HG03460 (cell line): Measurements from ENCODE around the gene SPI1.

Source experiments
- ATAC-seq: cut with Tn5 transposase; IDR thresholded peaks from one replicate; pipeline ENCODE4 v1.9.1; 2021; ENCODE audit not compliant: unreplicated experiment

The SPI1 gene

DNA sequence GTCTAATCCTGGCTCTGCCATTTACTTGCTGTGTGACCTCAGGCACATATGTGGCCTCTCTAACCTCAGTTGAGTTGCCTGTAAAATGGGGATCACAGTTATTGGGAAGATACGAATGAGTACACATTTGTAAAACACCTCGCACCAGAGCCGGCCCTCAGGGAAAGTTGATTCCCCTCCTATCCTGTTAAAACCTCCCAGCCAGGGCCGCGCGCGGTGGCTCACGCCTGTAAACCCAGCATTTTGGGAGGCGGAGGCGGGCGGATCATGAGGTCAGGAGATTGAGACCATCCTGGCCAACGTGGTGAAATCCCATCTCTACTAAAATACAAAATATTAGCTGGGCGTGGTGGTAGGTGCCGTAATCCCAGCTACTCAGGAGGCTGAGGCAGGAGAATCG, 18.0 kb downstream of the SPI1 start:
- no peak for ATAC-seq

DNA sequence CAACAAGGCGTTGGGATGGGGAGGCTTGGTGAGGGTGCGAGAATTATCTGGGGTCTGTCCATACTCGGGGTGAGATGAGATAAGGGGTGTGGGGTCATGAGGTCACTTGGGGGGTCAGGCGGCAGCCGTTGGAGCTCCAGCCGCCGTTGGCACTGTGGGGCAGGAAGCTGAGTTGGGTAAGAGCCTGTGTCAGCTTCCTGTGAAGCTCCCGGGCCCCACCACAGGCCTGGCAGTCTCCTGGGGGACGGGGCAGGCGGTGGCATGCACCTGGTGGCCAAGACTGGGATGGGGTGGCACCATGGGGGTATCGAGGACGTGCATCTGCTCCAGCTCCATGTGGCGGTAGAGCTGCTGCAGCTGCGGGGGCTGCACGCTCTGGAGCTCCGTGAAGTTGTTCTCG, 18.8 kb downstream of the SPI1 start:
- ATAC-seq, result no peak

DNA sequence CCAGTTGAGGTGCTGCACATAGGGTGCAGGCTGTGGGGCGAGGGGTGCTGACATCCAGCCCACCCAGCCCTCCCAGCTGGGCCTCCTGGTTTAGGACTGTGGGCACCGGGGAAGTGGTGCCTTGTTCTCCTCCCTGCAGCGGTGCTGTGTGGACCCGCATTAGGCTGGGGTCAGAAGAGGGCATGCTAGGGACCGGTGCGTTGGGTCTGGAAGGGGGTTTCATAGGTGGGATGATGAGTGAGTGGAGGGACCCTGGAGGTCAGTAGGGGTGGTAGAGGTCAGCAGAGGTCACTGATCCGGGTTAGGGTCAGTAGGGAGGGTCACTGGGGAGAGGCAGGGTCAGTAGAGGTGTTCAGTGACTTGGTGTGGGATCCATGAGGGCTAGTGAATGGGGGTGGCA, 19.2 kb downstream of the SPI1 start:
- no peak for ATAC-seq

DNA sequence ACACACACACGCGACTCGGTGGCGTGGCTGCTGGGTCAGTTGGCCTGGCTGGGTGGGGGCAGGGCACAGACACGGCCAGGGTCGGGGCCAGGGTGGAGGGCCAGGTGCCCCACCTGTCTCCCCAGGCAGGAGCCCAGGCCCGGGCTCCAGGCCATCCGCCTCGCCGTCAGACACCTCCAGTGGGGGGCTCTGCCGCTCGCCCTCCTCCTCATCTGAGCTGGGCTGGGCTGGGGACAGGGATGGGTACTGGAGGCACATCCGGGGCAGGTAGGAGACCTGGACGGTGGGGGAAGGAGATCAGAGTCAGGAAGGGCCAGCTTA, 19.7 kb downstream of the SPI1 start:
- ATAC-seq, result no peak

DNA sequence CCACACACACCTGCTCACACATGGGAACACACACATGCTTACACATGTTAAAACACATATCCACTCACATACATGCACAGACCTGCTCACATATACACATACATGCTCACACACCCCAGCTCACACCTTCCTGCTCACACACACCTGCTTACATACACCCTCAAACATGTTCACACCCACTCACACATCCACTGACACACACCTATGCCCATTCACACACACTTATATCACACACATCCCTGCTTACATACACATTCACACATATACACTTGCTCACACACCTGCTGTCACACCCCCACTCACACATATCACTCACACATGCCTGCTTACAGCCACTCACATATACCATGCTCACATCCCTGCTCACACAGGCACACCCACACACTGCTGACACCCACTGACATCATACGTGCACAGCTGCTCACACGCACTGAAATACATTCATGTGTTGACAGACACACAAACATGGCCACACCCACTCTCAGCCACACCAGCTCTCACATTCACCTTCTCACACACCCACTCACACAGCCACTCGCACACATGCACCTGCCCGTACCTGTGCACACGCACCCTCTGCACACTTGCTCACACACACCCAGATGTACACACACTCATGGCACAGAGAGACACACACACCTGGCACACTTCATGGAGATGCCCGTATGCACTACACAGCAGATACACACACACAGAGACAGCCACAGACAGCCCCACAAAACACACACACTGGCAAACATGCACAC, 20.2 kb downstream of the SPI1 start:
- ATAC-seq, result no peak

DNA sequence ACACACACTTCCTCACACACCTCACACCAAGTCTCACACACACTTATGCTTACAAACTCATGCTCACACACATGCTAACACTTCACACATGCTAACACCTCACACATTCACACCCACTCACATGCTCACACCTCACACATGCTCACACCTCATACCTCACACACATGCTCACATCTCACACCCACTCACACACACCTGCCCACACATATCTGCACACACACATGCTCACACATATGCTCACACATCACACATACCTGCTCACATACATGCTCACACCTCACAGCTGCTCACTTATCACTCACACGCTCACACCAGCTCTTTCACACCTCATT, 21.4 kb downstream of the SPI1 start:
- no peak for ATAC-seq

DNA sequence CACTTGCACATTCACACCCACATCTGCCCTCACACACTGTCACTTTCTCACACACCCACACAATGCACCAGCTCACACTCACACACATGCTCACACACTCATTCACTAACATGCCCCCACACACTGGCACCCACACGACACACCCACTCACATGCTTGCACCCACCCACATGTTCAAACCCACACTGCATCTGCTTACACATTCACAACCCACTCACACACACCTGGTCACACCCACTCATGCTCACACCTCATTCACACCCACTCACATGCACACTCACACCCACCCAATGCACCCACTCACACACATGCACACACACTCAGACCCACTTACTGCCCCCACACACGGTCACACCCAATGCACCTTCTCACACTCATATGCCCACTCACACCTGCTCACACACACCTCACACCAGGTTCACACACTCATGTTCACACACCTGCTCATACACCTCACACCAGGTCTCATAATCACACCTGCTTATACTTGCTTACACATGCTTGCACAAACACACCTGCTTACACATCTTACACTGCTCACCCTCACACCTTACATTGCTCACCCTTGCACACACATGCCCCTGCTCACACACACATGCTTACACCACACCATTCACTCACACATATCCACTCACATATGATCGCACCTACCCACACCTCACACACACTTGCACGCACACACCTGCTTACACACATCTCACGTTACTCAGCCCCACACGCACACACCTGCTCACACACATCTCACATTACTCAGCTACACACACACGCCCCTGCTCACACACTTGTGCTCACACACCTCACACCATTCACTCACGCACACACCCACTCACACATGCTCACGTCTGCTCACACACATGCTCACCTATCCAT, 22.0 kb downstream of the SPI1 start:
- ATAC-seq, result no peak

DNA sequence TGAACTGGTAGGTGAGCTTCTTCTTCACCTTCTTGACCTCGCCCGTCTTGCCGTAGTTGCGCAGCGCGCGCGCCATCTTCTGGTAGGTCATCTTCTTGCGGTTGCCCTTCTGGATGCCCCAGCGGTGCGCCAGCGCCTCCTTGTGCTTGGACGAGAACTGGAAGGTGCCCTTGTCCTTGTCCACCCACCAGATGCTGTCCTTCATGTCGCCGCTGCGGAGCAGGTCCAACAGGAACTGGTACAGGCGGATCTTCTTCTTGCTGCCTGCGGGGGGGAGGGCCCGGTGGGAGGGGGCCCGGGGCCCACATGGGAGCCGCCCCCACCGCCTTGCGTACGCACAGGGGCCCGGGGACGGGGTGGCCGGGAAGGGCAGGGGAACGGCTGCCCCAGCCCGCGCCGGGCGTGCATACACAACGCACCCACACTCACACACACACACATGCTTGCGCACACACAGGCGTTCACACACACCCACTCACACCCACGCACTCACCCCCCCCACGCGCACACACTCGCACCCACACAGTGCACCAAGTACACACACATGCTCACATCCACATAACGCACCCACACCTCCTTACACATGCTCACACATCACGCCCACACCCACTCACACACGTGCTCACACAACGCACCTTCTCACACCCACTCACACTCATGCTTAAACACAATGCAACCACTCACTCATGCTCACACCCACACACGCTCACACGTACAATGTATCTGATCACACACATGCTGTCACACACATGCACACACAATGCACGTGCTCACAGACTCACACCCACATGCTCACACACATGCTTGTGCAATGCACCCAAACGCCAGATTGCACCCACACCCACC, 22.8 kb downstream of the SPI1 start:
- ATAC-seq, result no peak

DNA sequence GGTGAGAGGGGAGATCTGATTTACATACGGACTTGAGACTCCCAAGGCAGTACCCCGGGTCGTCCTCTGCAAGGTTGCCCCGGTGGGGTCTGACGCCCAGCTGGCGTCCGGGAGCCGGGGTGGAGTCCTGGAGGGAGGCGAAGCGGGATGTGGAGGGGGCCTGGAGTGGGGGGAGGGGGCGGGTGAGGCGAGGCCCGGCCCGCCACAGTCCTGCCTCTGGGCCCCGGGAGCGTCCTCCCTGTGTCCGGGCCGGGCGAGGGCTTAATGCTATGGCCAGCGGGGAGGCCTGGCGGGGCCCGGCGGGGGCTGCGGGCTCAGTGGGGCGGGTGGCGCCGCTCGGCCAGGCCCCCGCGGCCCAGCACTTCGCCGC, 23.4 kb downstream of the SPI1 start:
- ATAC-seq, result no peak

DNA sequence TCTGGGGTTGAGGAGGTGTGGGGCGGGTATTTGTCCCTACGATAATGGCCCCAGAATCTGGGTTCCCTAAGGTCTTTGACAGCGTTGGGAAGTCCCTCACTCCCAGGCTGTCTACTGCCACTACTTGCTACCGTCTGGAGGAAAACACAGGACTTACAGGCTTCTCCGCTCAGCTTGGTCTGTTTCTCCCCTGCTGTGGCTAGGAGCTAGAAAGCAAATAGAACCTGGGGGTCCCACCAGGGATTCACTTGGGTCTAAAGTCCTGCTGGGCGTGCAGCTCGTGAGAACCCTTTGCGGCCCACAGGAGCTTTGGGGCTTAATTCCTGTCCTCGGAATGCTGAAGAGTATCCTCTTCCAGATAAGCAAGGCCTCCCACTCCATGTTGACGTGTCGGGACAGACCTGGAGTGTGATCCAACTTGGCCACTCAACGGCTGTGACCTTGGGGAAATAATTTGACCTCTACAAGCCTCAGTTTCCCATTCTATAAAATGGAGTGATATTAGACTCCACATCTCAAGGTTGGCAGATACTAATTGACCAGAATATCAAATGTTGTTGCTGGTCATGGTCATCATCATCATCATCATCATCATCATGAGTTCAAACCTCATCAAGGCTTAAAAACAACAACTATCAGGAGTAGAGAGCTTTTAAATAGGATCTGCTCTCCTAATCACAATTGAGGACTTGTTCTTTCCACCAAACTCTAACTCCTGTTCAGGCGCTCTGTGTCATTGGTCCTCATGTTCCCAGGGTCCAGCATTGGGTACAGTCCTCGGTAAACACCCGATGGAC, 24.2 kb downstream of the SPI1 start:
- ATAC-seq, result no peak

DNA sequence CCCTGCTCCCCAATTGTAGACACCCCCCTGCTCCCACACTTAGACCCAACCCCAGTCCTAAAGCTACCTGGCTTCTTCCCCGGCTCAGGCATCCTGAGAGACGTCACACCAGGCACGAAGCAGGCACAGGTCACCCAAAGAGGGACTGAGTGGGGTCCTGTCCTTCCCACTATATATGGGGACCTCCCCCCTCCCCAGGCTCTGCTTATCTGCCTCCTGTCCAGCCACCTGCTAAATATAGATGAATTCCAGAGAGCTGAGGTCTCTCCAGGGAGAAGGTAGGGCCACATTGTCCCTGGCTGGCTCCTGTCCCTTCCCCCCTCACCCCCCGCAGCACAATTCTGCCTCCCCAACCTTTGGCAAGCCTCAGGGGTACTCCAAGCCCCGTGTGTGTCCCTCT, 25.8 kb downstream of the SPI1 start, which contains the start of gene MYBPC3:
Gene MYBPC3 (minus strand): TSS at position 147 of the 400 bp plus-strand sequence. CDS start 55 bp downstream, at position 92.
- ATAC-seq, result no peak

DNA sequence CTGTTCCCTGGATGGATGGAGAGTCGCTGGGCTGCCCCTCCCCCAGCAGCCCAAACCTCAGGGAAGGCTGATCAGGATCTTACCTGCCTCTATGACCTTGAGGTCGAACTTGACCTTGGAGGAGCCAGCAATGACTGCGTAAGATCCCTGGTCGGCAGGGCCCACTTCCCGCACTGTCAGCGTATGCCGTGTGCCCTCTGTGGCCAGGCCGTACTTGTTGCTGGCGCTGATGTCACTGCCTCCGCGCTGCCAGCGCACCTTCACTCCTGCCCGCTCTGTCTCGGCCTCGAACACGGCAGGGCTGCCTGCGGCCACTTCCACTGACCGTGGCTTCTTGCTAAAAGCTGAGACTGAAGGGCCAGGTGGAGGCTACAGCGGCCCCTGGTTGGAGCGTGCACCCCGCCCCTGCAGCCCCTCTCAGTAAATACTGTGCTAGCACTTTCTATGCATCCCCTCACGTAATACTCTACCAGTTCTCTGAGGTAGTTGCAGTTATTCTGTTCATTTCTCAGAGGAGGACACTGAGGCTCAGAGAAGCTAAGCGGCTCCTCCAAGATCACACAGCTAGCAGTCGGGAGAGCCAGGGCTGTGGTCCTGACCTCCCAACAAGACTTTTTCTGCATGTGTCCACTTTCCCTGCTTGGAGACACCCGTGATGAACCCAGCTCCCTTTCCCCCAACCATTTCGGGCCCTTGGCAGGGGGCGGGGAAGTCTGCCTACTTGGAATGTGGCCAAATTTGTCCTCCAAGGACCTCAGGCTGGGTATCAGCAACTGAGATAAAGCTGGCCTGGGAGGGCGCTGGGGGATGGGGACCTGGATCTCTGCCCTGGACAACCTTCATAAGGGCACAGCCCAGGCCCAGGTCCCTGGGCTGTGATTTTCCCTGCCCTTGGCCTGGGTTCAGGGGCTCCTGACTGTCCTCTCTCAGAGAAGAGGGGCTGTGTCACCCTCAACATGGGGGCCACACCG, 26.9 kb downstream of the SPI1 start:
- no peak for ATAC-seq

DNA sequence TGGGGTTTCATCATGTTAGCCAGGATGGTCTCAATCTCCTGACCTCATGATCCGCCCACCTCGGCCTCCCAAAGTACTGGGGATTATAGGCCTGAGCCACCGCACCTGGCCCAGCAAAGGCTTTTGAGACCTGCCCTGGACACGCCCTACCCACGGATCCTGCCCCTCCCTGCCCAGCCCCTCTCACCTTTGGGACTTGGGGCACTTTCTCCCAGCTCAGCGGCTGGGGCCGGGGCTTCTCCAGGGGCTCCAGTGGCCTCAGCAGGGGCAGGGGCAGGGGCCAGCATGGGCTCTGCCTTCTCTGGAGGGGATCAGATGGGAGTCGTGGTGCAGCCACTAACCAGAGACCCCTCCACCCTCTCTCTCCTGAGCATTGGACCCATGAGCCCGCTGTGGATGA, 28.0 kb downstream of the SPI1 start:
- no peak for ATAC-seq

DNA sequence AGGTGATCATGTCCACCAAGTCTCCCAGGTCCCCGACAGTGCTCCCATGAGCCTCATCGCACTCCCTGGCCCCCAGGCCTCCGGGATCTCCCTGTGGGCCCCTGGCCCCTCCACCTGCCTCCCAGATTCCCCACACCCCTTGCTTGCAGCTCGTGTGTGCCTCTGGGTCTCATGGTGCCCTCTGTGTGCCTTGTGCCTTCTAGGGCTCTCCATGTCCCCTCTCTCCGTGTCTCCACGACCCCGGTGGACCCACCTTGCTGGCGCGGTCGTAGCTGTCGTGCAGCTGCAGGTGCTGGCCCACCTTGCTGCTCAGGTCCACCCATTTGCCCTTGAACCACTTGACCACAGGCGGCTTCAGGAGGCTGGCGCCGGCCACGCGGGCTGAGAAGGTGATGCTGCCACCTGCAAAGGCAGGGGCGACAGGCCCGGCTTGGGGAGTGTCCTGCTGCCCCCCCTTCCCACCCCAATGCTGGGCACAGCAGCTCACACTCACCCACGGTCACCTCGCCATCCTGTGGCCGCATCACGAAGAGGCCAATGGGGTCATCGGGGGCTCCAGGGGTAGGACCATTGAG, 28.7 kb downstream of the SPI1 start:
- no peak for ATAC-seq

DNA sequence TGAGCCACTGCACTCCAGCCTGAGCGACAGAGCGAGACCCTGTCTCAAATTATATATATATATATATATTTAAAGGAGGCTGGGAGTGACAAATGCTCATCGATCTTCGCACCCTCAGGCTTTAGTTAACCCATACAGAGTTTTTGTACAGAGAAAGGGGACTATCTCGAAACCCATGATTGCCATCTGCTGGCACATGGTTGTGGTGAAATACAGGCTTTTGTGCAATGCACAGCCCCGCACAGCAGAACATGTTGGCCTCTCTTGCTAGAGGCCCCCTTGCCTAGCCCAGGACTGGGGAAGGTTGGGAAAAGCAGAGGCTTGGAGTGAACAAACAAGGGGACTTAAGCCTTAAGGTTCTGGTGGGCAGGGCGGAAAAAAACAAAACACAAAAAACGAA, 29.5 kb downstream of the SPI1 start:
- no peak for ATAC-seq

DNA sequence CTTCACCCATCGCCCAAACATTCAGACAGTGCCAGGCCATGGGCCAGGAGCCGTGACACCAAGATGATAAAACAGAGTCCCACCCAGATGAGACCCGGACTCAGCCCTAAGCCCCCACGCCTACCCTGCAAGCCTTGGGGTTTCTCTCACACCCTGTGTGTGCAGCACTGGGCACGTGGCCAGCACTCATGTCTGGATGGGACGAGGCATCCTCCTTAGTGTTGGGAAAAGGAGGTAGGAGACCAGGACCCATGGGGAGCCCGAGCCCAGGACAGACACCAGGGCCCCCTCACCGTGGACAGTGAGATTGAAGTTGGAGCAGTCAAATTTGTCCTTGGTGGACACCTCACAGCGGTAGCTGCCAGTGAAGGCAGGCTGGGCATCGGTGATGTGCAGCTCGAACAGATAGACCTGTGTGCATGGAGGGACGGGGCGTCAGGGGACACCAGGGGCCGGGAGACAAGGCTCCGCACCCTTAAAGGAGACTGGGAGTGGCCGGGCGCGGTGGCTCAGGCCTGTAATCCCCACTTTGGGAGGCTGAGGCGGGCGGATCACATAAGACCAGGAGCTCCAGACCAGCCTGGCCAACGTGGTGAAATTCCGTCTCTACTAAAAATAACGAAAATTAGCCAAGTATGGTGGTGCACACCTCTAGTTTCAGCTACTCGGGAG, 30.1 kb downstream of the SPI1 start:
- no peak for ATAC-seq

DNA sequence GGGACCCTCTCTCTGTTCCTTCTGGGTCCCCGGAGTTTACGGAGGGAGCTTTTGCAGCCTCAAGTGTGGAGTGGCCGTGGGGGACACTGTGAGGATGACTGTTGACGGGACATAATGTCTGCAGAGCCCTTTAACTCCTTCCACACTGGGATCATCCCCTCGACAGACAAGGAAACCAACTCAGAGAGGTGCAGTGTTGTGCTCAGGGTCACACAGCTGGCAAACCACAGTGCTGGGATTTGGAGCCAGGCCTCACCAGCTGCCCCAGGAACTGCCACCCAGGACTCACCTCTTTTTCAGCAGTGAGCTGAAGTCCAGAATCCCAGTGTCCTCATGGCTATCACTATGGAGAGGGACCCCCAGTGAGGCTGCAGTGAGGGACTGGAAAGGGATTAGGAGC, 31.2 kb downstream of the SPI1 start:
- no peak for ATAC-seq

DNA sequence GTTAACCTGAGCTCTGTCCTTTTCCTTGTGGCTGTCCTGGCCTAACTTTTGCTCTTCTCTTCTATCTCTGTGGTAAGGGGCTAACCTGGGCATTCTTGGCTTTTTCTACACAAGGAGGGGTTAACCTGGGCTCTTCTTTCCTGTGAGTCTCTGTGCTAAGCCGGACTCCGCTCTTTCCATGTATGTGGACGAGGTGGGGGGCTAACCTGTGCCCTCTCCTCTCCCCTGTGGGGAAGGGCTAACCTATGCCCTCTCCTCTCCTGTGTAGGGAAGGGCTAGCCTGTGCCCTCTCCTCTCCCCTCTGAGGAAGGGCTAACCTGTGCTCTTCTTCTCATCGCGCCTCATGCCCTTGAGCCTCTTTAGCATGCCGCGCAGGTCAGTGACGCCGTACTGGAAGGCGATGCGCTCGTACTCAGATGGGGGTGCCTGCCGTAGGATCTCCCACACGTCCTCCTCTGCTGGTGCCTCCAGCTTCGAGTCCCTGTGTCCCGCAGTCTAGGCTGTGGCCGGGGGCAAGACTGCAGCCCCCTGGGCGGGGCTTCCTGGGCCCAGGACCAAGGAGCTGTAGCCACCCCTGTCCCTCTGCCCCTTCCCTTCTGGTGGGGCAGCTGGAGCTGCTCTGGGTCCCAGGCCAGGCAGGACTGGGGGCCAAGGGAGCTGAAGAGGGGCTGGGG, 32.3 kb downstream of the SPI1 start:
- no peak for ATAC-seq
